Endometrial microvascular endothelial cells (primary cell): ENCODE measurements around the gene HES6. TPM values are rescaled to one million over a fixed set of nuclear protein-coding genes. Genes with fewer than 3 reads are reported as not detected.
"Not testable (repeated sequence)": the region's sequence is repeated elsewhere in the genome, so short reads cannot be mapped to it uniquely, and the experiment has no call there.

Experiments used
- in situ Hi-C: cut with HindIII; loops from 2 replicates; pipeline ENCODE4 v1.10.0; 2017; ENCODE audit warnings: low sequenced_read_pairs, low pct_unique_long_range_greater_than_20kb; ENCODE audit errors: inconsistent ontology term
- total RNA-seq: library from RNA; depleted of rRNA; stranded (reverse); fragments of >200 nt; gene quantifications from one replicate; pipeline ENCODE4 v1.2.3, GENCODE V29; 2015; ENCODE audit errors: inconsistent ontology term

HES6 gene
- total RNA-seq, 1 donor from 2014 or later = 1.1 TPM

DNA sequence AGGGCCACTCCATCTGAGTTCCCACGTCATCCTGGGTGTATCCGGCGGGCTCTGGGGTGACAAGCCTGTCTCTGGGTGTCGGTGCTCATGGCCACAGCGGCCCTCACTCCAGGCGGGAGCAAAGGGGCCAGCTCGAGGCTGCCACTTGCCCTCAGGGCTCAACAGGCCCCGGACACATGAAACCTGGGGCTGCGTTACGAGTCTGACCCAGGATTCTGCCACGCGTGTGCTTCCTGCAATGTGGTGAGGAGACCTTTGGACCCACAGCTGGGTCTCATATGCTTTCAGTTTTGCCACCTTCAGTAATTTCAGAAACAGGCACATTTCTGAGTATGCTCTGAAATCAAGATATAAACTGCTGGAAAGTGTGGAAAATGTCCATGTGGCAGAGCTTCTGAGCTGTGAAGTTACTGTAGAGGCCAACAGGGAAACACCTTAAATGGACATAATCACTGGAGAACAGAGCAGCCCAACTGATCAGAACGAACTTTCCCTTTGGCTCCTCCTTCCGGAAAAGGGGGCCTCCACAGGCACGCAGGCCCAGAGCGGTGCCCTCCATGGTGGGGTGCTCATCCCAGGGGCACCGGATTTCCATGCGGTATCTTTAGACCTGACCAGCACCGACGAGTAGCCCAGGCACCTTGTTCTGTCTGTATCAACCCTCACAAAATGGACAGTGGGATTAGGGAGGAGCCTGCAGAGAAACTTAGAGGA lies 34.5 kb upstream of the HES6 start:
- in situ Hi-C loops = no loop called here

DNA sequence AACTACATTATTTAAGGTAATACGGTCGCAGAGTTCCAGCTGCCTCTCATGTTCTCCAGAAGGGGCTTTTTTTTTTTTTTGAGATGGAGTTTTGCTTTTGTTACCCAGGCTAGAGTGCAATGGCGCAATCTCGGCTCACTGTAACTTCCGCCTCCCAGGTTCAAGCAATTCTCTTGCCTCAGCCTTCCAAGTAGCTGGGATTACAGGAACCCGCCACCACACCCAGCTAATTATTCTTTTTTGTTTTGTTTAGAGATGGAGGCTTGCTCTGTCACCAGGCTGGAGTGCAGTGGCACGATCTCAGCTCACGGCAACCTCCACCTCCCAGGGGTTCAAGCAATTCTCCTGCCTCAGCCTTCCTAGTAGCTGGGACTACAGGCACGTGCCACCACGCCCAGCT lies 33.6 kb upstream of the HES6 start:
- in situ Hi-C loops = not testable (repeated sequence)

DNA sequence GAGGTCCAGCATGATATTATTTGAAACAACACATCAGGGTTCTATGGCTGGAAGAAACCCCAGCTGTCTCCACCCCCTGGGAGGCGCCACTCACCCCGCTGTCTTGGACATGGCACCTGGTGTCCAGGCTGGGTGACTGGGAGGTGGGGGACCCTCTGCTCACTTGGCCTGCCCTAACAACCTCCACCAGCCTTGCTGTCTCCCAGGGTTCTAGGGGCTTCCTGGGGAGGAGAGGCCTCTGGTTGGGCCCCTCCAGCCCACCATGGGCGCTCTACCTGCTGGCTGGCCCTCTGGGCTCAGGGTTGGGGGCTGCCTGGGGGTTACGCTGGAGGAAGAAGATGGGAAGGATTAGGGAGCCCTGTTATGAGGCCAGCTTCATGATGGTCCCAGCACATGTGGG lies 32.3 kb upstream of the HES6 start:
- in situ Hi-C loops = no loop called here

DNA sequence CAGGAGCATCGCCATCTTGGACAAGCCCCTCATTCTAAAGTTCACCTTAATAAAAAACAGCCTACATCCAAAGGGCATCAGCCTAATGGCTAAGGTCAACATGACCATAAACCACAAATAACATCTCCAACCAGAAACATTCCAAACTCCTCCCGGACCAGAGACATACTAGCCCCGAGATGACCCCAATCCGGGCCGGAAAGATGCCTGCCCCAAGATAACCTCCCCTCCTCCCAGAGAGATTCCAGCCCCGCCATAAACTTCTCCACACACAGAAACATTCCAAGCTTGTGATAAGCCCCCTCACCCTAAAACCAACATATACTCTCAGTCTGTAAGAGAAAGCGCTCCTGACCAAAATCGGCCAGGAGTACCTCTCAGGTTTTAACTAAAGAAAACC lies 31.8 kb upstream of the HES6 start:
- in situ Hi-C loops = not testable (repeated sequence)

DNA sequence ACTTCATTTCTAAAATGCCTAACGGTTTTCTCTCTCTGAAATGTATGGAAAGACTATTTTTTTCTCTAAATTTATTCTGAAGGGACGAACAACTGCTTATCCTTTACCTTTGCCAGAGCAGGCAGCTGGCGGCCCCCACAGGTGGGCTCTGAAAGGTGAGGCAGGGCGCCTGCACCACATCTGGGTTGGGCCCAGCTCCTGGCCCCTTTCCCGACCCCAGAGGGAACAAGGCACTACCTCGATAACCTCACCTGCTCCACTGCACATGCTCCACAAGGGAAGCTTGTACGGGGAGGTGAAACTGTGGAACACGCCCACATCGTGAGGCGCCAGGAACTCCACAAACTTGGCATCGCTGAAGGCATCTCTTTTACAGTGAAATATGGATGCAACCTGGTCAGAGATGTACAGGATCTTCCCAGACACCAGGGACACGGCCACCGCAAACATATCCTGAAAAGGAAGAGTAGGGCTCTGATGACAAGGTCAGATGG lies 31.3 kb upstream of the HES6 start:
- in situ Hi-C loops = no loop called here

DNA sequence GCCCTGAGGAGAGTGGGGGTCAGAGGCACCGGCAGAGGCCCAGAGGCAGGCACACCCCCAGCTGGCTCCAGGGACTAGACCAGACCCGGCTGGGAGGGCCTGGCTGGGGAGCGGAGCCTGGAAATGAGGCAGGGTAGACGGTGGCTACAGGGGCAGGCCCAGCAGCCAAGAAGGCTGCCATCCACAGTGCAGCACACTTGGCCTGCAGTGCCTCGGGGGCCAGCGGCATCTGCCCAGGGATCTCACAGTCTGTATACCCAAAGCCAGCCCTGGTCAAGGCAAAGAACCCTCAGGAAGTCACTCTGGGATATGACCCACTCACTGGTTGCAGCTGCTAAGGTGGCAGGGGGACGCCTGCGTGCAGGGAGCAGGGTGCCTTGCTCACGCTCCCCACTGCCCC lies 30.8 kb upstream of the HES6 start:
- in situ Hi-C loops = no loop called here

DNA sequence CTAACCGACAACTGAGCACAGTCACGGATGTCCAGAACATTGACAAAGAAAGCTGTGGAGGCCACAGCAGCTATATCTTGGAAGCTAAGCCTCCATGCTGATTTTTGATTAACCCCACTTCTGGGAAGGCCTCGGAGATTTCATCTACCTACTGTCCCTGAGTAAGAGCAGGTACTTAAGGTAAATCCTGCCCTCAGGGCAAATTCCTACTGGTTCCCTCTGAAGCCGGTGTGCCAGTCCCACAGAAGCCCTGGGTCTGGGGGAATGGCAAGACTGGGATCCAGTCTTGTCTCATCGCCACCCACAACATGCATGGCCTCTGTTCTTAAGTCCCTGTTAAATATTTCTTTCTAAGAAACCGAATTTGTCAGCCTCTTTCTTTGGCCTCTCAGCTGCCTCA lies 29.9 kb upstream of the HES6 start:
- in situ Hi-C loops = no loop called here

DNA sequence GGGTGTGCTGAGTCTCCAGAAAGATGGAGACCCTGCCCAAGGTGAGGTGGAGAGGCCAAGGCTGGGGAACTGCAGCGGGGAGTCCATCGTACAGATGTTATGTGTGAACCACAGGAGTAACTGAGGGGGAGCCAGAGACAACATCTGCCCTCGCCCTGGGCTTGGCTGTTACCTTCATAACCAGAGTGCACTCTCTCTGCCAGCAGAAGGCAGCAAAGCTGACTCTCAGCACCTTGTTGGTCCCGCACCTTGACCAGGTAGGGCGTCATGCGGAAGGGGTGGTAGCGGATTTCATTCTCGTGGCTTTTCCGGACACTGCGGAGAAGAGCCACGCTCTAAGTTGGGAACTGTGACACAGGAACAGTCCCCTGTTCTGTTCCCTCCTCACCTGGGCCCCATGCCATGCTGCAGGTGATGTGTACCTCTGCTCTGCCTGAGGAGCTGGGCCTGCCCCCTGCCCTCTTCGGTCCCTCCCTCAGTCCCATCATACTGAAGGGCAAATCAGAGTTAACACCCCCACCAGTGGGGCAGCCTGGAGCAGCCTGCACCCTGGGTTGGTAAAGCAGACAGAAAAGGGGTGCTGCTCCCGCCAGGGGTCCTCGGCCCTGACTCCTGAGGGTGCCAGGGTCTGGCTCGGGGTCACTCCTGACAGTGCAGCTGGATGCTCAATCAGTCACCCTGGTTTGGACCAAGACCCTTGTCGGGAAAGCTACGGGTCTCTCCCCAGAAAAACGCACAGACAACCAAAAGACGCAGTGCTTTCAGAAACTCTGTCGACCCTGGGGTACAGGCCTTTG lies 28.2 kb upstream of the HES6 start:
- in situ Hi-C loops = no loop called here

DNA sequence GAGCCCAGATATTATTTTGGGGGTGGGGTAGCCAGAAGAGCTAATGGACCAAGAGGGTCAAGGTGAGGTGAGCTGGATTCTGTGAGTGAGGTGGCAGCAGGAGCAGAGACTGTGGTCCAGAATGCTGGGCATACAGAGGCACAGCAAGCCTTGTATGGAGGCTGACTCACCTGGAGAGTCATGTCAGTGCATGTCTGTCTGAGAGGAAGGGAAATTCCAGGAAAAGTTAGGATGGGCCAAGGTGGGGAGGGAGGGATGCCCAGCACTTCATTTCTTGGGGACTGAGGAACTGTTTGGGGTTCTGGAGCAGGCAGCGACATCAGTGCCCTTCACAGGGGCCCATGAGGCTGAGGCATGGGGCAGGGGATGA lies 27.5 kb upstream of the HES6 start:
- in situ Hi-C loops = no loop called here

DNA sequence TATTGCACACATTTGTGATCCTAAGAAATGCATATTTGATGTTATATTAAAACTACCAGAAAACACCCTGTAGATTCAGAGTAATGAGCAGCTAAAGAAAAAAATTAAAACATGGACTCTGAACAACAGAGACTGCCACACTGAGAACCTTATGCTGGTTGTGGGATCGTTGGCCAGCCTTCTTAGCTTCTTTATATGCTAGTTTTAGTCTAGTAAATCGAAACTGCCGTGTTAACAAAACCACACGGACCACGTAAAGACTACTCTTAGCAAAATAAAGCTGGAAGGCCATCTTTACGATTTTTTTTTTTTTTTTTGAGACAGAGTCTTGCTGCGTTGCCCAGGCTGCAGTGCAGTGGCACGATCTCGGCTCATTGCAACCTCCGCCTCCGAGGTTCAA lies 25.8 kb upstream of the HES6 start:
- in situ Hi-C loops = no loop called here

DNA sequence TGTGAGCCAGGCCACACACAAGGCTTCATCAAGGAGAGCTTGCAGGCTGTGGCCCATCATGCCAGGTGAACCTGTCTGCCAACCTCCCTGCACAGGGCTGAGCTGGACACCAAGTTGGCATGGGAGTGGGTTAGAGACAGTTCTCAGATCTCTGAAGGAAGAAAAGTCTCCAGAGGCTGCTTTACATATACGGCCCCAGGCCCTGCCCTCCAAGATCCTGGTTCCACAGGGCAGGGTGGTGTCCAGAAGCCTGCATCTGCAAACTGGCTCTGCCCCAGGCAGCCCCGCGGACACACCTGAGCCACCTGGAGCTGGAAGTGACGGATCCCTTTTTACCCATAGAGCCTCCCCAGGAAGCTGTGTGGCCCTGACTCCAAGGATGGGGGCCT lies 24.2 kb upstream of the HES6 start:
- in situ Hi-C loops = no loop called here

DNA sequence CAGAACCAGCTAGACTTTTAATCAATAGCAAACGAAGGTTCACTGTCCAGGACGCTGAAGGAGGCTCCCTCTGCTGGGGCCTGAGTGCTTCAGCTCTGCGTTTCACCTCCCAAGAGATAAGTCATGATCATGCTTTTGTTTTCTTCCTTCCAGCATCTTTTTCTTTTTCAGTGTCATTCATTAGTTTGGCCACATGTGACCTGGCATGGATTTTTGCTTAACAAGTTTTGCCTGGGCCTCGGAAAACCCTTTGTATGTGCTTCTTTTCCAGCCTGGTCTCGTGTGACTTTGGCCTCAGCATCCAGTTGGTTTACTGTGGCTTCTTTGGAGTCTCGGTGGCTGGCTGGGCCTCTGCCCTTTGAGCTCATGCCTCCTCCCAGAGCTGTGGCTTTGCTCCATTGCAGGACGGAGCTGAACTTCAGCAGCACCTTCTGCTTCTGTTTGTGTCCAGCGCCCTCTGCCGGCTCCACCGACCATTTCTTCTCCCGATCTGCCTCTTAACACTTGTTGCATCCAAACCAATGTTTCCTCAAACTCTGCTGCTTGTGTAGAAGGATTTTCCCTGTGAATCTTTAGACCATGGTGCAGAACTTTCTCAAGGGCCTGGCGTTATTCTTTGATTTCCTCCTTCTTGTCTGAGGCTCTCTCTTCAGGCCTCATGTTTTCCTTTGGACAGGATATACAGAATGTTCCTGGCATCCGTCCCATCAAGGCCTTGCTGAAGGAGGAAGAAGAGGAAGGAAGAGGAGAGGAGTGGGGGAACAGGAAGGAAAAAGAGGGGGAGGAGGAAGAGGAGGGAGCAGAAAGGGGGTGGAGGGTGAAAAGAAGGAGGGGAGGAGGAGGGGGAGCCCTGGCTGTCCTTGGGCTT lies 23.6 kb upstream of the HES6 start:
- in situ Hi-C loops = no loop called here

DNA sequence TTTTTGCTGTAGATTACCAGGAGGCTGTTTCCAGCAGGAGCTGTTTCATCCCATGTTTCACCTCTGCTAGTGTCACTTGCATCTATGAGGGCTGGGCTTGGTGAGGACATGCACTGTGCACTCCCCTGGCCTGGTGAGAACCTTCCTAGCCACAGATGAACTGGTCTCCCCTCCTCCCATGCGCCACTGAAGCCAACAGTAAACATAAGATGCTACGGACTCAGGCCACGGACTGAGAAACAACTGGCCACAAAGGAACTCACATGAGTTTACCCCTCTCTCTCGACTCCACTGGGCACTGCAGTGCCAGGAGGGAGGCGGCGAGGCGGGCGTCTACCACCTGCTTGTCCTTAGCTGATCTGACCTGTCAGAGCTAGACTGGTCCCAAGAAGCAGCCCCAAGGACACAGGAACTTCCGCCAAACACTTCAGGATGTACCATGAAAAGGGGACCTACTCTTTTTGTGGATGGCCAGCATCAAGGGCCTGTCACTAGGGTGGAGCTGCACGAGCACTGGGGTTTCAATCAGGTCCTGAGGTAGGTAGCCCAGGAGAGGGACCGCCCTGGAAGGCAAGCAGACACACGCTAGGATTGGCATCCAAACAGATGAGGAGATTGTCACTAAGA lies 22.8 kb upstream of the HES6 start:
- in situ Hi-C loops = no loop called here

DNA sequence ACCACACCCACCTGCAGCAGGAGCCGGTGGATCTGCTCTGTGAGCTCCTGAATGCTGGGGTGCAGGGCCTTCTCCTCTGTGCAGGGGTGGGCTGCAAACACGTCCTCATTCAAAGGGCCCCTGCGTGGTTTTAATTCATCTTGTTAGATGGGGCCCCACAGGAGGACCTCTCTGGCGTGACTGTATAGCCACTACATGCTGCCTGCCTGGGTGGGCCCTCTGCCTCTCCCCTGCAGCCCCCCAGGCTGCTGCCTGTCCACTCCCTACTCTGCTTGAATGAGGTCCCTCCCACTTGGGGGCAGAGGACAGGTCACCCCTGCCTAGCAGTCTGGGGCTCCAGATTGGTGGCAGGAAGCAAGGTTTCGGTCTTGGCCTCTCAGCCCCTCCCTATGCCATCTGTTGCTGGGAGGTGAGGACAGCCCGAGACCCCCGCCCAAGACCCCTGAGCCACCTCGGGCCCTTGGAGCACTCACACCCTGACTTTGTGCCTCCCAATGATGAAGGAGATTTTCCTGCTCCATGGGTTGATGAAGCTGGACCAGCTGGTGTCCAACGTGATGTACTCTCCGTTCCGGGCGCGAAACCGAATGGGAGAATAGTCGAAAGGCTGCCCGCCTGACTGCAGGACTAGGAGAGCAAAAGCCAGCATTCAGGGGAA lies 22.0 kb upstream of the HES6 start:
- in situ Hi-C loops = no loop called here

DNA sequence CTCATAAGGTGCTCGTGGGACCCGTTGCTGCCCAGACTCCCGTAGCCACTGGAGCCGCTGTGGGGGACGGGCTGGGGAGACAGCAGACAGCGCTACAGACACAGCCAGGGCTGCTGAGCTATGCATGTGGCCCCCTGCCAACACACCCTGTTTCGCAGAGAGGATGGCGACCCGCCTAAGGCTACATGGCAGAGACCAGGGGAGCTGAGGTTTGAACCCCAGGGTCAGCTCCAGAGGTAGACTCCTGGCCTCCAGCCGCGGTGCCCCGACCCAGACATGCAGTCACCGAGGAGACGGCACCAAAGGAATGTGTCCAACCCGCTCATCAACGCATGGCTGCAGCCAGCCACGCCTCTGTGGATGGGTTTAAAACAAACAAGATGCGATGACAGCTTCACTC lies 21.0 kb upstream of the HES6 start:
- in situ Hi-C loops = no loop called here

DNA sequence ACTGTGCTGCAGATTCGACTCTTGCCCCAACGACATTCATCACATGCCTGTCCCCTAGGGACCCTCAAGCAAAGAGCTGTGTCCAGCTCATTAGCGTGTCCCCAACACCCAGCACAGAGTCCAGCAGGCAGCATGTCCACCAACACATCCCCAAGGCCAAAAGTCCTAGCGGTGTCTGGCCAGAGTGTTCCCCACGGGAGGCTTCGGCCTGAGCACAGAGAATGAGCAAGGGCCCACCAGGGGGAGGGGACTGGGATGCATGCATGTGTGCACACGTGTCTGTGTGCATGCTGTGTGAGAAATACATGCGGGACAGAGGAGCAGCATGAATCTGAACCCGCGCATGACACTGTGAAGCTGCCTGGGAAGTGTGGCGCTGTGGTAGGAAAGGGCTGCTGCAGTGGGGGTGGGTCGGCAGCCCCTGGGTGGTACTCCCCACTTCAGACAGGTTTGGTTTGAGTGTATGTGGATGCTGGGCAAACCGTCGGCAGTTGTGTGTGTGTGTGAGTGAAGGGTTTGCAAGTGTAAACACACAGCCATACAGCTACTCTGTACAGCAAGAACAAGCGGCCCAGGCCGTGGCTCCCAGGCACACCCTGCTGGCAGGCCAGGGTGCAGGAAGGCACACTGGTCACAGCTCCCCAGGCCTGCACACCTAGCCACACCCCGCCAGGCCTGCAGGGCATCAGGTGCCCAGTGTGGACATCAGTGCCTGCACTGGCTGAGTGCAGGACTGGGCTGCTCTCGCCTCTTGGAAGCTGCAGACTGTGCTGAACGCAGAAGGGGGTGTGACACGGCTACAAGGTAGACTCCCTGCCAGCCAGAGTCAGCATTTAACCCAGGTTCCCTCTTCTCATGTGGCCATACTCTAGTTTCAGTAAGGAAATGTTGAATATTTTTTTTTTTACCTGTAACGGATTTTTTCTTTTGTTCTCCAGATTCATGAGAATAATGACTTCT lies 19.5 kb upstream of the HES6 start:
- in situ Hi-C loops = no loop called here

DNA sequence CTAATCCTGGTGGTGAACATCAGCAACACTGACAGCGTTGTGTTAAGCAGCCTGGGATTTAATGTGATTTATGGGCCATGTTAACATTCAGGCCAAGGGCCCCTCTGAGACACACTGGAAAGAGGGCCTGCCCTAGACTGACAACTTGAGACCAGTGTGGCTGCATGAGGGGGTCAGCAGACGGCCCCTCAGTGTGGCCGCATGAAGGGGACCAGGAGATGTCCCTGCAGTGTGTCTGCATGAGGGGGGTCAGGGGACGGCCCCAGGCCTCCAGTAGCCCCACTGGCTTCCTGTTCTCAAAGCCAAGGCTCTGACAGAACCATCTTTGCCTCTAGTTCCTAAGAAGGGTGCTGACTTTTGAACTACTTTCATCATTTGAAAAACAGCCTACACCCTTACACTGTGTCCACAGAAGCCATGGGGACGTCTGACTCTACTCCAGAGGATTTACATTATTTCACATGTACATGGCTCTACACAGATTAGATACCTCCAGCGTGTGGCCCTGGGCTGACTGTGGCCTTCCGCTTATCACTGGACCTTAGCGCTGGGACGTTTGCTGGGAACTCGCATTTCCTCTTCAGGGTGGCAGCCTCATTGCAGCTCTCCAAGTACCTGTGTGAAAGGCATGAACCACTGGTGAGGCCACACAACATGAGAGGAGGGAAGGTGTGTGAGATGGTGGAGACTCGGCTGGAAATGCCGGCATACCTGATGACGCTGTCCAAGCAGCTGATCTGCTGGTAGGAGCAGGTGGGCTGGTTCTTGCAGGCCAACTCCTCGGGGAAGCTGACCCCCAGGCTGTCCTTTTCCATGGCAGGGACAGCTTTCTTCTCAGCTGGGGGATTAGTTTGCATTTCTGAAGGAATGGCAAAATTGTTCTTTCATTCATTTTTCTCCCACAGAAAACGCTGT lies 18.2 kb upstream of the HES6 start:
- in situ Hi-C loops = no loop called here
